A172 (cell line): ENCODE data around the gene SHISAL2A. TPM values are rescaled to one million over a fixed set of nuclear protein-coding genes. Genes with fewer than 3 reads are reported as not detected.
"Not testable (repeated sequence)": the region's sequence is repeated elsewhere in the genome, so short reads cannot be mapped to it uniquely, and the experiment has no call there.

Source experiments
- DNase-seq: peaks from one replicate; pipeline ENCODE4 v3.0.0-alpha.2; 2015; ENCODE audit warnings: low spot score
- total RNA-seq: library from RNA; depleted of rRNA; stranded (reverse); fragments of >200 nt; shearing (Covaris generic); gene quantifications from 2 replicates; pipeline ENCODE4 v1.2.3, GENCODE V29; 2014; rRNA removed

Gene SHISAL2A
- total RNA-seq, 1 experiment from 2014 or later: not detected

GRCh38 chr1:52684545-52684944, 51.6 kb downstream of the SHISAL2A start:
- DNase-seq: no peak

DNA sequence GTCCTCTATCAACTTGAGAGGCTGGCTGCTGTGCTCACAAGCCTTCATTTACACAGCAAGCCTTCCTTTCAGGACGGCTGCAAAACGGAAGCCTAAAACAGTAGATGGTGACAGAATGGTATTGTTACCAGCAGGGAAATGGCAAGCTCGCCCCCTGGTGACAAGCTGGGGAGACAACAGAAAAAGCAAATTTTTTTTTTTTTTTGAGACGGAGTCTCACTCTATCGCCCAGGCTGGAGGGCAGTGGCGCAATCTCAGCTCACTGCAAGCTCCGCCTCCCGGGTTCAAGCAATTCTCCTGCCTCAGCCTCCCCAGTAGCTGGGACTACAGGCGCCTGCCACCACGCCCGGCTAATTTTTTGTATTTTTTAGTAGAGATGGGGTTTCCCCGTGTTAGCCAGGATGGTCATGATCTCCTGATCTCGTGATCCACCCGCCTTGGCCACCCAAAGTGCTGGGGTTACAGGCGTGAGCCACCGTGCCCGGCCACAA, 53.3 kb downstream of the SHISAL2A start:
- DNase-seq: peak; percentile 66

DNA sequence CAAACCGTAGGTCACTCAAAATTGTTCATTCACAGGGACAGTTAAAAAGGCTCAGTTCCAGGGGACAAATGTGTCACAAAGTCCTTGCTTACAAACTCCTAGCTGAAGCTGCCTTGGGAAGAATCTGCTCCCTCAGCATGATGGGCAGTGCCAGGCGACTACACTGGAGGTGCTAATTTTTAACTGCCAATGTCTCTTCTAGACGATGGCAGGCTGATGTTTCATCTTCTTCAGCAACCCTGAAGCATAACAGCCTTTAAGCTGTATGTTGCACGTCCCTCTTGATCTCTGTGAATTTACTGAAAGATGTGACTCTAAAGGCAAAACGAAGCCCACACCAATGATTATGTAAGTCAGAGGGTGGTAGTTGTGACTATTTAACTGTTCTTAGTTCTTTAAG, 53.9 kb downstream of the SHISAL2A start:
- no peak for DNase-seq

- DNase-seq: no peak
Observed at GRCh38 chr1:52691821-52692220, 58.9 kb downstream of the SHISAL2A start.

DNA sequence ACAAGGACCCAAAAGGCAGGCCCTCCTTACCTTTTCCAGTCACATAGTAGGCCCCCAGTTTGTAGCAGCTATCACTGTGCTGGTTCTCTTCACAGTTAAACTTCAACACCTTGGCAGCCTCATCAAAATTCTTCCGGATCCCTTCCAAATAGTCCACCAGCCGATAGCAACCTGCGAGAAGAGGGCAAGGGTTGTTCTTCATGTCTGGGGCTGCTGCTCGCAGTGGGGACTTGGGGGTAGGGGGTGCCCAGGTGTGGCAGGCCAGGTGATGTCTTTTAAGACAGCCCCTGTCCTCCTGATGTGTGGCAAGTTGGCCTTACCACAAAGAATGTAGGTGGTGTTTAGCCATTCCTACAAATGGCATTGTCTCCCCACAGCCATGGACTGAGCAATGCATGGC, 59.7 kb downstream of the SHISAL2A start:
- DNase-seq: no peak

- not testable (repeated sequence) for DNase-seq
Observed at GRCh38 chr1:52693351-52693750, 60.4 kb downstream of the SHISAL2A start.

DNA sequence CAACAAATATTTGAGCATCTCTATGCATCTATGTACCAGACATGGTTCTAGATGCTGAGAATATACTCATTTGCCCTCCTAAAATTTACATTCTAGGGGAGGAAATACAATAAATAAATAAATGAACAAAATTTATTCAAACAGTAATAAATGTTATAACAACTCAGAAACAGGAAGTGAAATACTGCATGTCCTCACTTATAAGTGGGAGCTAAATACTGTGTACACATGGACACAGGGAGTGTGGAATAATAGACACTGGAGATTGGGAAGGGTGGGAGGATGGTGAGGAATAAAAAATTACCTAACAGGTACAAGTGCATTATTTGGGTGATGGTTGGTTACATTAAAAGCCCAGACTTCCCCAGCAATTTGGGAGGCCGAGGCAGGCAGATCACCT, 60.9 kb downstream of the SHISAL2A start:
- DNase-seq: no peak

GRCh38 chr1:52695627-52696026, 62.7 kb downstream of the SHISAL2A start:
- DNase-seq: no peak

- DNase-seq: peak; percentile 34
Observed at GRCh38 chr1:52697795-52698674, 65.1 kb downstream of the SHISAL2A start, which contains the start of gene COA7. COA7 (minus strand) TSS chr1:52698347; CDS start chr1:52698326, 21 bp downstream.

GRCh38 chr1:52702886-52703787, 70.2 kb downstream of the SHISAL2A start:
- peak; percentile 78 for DNase-seq

DNA sequence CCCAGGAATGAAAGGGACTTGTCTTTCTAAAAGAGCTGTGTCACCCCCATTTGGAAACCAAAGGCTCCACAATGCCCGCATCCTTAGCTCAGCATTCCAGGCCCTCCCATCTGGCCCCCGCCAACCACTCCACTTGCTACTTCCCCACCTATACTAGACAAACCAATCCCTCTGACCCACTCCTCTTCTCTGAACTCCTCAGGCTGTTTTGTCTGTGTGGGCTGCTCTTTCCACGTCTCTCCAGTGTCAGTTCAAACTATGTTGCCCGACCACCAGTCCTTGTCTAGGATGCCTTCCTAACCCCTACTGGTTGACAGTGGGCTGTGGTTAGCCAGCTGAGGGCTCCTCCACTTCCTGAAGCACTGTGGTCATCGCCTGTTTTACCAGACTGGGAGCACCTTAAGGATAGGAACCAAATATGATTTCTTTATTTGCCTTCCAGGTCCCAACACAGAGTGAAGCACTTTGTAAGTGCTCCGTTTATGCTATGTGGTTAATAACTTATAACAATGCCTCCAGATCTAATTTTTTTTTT, 73.2 kb downstream of the SHISAL2A start:
- no peak for DNase-seq

Other genes starting within 250 kb of the SHISAL2A start
- 21.1 and 24.3 TPM in 2 replicates for gene ORC1, start 228.7 kb upstream of the SHISAL2A start, total RNA-seq
- gene PRPF38A, start 228.6 kb upstream of the SHISAL2A start, total RNA-seq: 10.1 and 10.2 TPM in 2 replicates
- 24.6 and 36.6 TPM in 2 replicates for gene TUT4, start 80.1 kb upstream of the SHISAL2A start, total RNA-seq
- gene GPX7, start 30.8 kb upstream of the SHISAL2A start, total RNA-seq: not detected in 2 replicates
- 4.1 and 5.3 TPM in 2 replicates for gene COA7, start 65.2 kb downstream of the SHISAL2A start, total RNA-seq
- 24.3 and 27.6 TPM in 2 replicates for gene ZYG11B, start 93.3 kb downstream of the SHISAL2A start, total RNA-seq
- 6.8 and 7.7 TPM in 2 replicates for gene ZYG11A, start 209.6 kb downstream of the SHISAL2A start, total RNA-seq